Measurements from ENCODE around the gene MED7.

The MED7 gene

DNA sequence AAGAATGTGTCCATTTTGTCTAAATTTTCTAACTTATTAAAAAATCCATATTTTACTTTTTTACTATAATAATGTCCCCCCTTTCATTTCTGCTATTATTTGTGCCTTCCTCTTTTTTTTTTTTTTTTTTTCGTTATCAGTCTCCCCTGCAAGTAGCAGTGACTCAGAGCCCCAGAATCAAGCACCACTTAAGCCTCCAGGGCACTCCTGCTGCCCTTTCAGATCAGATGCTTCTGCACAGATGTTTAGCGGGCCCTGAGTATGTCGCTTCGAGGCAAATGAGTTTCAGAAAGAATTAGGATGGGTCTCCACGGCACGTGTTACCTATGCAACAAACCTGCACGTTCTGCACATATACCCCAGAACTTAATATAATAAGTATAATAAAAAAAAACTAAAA lies 11.7 kb downstream of the MED7 start:
- H3K4me3 ChIP-seq (replicated peaks in 1 of 2; ENCODE audit: low read depth in 2 of 2, low read length in 2 of 2): no peak overlapping the region
- no peak for DNase-seq (ENCODE audit: low read depth in 2 of 2)
- TF ChIP-seq, protein P1, sequence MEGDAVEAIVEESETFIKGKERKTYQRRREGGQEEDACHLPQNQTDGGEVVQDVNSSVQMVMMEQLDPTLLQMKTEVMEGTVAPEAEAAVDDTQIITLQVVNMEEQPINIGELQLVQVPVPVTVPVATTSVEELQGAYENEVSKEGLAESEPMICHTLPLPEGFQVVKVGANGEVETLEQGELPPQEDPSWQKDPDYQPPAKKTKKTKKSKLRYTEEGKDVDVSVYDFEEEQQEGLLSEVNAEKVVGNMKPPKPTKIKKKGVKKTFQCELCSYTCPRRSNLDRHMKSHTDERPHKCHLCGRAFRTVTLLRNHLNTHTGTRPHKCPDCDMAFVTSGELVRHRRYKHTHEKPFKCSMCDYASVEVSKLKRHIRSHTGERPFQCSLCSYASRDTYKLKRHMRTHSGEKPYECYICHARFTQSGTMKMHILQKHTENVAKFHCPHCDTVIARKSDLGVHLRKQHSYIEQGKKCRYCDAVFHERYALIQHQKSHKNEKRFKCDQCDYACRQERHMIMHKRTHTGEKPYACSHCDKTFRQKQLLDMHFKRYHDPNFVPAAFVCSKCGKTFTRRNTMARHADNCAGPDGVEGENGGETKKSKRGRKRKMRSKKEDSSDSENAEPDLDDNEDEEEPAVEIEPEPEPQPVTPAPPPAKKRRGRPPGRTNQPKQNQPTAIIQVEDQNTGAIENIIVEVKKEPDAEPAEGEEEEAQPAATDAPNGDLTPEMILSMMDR (IDR thresholded peaks at IDR 0.05; ENCODE audit: low read depth, low read length): no peak

GRCh38 chr5:157121709-157122108 lies 21.0 kb downstream of the MED7 start:
- H3K4me3 ChIP-seq (replicated peaks in 1 of 2; ENCODE audit: low read depth in 2 of 2, low read length in 2 of 2): no peak overlapping the region
- no peak for DNase-seq (ENCODE audit: low read depth in 2 of 2)
- TF ChIP-seq, protein P1 (IDR thresholded peaks at IDR 0.05; ENCODE audit: low read depth, low read length): no peak

DNA sequence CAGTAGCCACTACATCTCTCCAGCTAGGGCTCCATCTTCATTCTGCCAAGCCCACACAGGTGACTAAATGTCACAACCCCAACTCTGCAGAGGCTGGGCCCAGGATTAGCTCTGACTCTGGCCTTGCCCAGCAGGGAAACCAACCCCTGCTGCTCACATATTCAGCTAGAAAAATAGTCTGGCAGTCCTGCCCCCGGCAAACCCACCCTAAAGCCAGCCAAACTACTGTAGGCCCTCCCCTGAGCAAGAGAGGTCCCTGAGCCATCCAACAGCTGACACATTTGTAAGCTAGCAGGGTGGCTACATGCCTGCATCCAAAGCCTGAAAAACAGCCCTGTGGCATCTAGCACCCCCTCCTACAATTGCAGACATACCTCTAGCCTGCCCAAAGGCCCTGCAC lies 22.6 kb downstream of the MED7 start:
- TF ChIP-seq, protein P1 (IDR thresholded peaks at IDR 0.05; ENCODE audit: low read depth, low read length): no peak
- H3K4me3 ChIP-seq (replicated peaks in 1 of 2; ENCODE audit: low read depth in 2 of 2, low read length in 2 of 2): no peak overlapping the region
- DNase-seq (ENCODE audit: low read depth in 2 of 2): no peak

DNA sequence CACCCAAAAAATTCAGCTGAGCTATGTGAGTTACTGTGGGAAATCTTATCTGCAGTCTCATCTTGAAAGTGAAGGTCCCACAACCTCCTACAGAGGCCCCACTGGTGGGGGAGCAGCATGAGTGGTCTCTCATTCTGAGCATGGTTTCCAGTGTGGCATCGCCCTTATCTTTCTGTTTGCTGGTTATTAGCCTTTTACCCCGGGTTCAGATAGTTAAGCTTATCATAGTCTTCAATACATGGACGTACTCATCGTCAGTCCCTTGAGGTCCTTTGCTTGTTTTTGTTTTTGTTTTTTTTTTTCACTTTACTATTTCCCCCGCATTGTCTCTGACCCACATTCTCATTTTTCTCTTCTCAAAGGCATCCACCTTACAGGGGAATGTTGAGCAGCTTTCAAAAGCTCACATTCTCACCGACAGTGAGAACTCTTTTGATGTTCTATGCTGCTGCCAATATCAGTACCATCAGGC lies 26.1 kb downstream of the MED7 start:
- no peak overlapping the region for H3K4me3 ChIP-seq (replicated peaks in 1 of 2; ENCODE audit: low read depth in 2 of 2, low read length in 2 of 2)
- DNase-seq (ENCODE audit: low read depth in 2 of 2): no peak
- TF ChIP-seq, protein P1 (IDR thresholded peaks at IDR 0.05; ENCODE audit: low read depth, low read length): no peak

GRCh38 chr5:157115502-157115901 lies 27.2 kb downstream of the MED7 start:
- TF ChIP-seq, protein P1 (IDR thresholded peaks at IDR 0.05; ENCODE audit: low read depth, low read length): no peak
- DNase-seq (ENCODE audit: low read depth in 2 of 2): no peak
- no peak overlapping the region for H3K4me3 ChIP-seq (replicated peaks in 1 of 2; ENCODE audit: low read depth in 2 of 2, low read length in 2 of 2)

GRCh38 chr5:157115012-157115411 lies 27.7 kb downstream of the MED7 start:
- H3K4me3 ChIP-seq (replicated peaks in 1 of 2; ENCODE audit: low read depth in 2 of 2, low read length in 2 of 2): no peak overlapping the region
- TF ChIP-seq, protein P1 (IDR thresholded peaks at IDR 0.05; ENCODE audit: low read depth, low read length): no peak
- no peak for DNase-seq (ENCODE audit: low read depth in 2 of 2)

GRCh38 chr5:157113002-157113401 lies 29.7 kb downstream of the MED7 start:
- TF ChIP-seq, protein P1 (IDR thresholded peaks at IDR 0.05; ENCODE audit: low read depth, low read length): no peak
- peak in 1 of 2 donors; percentile 42 for DNase-seq (ENCODE audit: low read depth in 2 of 2)
- no peak overlapping the region for H3K4me3 ChIP-seq (replicated peaks in 1 of 2; ENCODE audit: low read depth in 2 of 2, low read length in 2 of 2)

Measured in cardiac fibroblast (primary cell).